Hindlimb muscle (tissue), 1 donor: ENCODE data around the gene SATB2. TPM values are rescaled to one million over a fixed set of nuclear protein-coding genes. Genes with fewer than 3 reads are reported as not detected.

Experiments used
- DNase-seq: peaks from one replicate; pipeline ENCODE4 v3.0.0-alpha.2; 2013
- polyA plus RNA-seq: library from polyadenylated mRNA; unstranded; fragments of 120-200 nt; gene quantifications from one replicate; pipeline ENCODE4 v1.2.1, GENCODE V29; 2013; ENCODE audit not compliant: insufficient read length

Gene SATB2
- 3.4 TPM for polyA plus RNA-seq

DNA sequence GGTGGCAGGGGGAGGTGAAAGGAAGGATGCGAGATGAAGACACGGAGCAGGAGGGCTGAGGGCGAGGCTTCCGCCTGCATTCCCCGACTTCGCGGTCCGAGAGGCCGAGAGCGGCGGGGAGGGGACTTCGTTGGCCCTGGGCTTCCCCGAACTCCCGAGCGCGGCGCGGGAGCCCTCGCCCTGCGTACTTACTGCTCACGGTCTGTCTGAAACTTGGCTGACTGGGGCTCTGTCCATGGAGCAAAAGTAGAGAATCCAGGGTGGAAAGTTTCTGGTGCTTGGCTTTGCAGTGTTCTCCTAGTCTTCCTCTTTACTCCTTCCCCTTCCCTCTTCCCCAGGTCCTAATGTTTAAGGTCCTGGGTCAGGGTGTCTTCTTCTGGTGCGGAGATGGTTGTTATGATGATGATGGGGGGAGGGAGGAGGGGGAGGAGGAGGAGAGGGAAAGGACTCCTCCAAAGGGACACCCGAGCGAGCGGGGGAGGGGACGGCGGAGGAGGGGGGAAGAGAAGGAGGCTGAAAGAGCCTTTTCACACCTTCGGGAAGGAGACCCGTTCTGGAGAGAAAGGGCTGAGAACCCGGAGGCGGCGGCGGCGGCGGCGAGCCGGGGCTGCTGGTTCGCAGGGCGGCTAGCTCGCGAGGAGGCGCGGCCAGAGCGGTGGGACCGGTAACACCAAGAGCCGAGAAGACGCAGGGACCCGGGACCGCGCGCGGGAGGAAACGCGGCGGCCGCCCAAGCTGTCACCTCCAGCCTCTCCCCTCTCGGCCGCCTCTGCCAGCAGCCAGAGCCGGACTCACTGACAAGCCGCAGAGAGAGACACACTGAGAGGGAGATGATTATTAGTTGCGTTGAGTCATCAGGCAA lies at the start of gene SATB2:
Gene SATB2 (minus strand): TSS at position 793 of the 862 bp plus-strand sequence. CDS start 1,902 bp downstream, outside the sequence.
- no peak for DNase-seq

DNA sequence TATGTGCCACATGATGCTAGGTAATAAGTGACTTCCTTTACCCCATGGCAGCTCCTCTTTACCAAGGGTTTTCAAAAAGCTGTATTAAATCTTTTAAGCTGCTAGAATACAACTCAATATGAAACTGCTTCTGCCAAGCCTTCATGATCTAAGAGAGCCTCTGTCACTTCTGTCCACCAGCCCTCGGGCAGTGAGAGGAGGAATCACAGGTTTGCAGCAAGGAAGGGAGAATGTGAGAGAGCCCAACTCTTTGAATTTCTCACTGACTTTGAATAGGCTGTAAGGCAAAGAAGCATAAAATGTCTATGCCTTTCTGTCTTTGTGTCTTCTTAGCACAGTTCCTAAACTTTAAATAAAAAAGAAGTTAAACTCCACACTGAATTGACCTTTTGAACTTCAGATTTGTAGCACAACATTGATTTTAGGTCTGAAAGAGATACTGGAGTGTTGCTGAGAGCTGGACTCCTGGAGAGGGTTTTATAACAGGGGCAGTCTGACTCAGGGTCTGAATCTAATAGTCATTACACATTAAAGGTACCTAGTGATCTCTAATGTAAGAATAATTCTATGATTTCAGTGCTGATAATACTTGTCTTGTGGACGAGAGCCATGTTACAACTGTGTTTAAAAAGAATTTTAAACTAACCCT lies 48.1 kb upstream of the SATB2 start:
- no peak for DNase-seq

DNA sequence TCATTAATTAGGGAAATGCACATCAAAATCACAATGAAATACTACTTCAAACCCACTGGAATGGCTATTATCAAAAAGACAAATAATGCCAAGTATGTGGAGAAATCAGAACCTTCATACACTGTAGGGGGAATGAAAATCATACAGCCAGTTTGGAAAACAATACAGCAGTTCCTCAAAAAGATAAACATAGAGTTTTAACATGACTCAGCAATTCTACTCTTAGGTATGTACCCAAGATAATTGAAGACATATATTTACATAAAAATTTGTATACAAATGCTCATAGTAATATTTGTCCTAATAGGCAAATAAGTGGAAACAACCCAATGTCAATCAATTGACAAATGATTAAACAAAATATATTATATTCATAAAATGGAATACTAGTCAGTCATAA lies 45.4 kb upstream of the SATB2 start:
- DNase-seq = no peak

DNA sequence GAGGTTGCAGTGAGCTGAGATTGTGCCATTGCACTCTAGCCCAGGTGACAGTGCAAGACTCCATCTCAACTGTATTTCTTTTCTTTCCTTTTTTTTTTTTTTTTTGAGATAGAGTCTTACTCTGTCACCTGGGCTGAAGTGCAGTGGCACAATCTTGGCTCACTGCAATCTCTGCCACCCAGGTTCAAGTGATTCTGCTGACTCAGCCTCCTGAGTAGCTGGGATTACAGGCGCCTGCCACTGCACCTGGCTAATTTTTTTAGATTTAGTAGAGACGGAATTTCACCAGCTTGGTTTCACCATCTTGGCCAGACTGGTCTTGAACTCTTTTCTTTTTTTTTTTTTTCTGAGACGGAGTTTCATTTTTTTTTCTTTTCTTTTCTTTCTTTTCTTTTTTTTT lies 41.3 kb upstream of the SATB2 start:
- no peak for DNase-seq

DNA sequence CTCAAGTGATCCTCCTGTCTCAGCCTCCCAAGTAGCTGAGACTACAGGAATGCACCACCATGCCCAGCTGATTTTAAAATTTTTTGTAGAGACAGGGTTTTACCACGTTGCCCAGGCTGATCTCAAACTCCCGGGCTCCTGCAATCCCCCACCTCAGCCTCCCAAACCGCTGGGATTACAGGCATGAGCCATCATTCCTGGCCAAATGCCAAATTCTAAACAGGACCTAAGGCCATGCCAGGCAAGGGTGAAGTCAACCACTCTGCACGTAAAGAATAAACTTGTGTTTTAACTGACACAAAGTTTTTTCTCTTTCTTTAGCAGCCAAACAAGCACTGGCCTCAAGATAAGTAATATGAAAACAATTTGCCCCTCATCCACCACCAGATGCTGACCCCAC lies 37.4 kb upstream of the SATB2 start:
- no peak for DNase-seq

DNA sequence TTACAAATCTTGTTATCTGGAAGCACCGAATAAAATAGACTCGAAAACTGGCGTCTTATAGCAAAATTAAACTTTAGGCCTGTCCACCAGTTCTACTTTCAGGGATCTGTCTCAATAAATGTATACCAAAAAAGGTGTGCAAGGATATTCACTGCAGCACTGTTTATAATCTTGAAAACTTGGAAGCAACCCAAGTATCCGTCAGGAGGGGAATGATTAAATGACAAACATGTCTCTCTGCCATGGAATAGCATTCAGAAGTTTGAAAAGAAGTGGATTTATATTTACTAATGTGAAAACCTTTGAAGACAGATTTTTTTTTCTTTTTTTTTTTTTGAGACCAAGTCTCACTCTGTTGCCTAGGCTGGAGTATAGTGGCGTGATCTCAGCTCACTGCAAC lies 32.3 kb upstream of the SATB2 start:
- DNase-seq = no peak

DNA sequence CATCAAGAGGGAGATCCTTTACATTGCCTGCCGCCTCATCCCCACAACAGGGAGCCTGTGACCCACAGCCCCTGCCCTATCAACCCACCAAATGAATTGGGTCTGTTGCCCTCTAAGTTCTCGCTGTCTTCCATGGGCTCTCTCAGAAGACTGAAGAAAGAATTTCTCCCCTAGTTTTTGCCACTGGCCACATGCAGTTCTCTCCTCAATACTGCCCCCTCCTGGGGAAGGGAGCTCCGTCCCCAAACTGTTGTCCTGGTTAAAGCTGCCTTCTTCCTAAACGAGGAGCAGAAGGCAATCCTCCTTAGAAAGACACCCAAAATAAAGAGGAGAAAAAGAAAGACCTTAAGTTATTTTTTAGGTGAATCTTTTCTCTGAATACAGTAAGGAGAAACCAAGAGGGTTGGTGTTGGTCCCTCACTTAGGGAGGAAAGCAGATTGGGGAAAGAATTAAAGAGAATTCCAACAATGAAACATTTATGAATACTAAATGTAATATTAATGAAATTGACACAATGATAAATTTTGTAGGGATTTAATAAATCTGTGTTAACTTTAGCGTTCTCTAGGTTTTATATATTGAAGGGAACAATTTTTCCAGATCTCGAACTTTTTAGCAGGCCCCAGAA lies 31.1 kb upstream of the SATB2 start:
- DNase-seq = no peak

DNA sequence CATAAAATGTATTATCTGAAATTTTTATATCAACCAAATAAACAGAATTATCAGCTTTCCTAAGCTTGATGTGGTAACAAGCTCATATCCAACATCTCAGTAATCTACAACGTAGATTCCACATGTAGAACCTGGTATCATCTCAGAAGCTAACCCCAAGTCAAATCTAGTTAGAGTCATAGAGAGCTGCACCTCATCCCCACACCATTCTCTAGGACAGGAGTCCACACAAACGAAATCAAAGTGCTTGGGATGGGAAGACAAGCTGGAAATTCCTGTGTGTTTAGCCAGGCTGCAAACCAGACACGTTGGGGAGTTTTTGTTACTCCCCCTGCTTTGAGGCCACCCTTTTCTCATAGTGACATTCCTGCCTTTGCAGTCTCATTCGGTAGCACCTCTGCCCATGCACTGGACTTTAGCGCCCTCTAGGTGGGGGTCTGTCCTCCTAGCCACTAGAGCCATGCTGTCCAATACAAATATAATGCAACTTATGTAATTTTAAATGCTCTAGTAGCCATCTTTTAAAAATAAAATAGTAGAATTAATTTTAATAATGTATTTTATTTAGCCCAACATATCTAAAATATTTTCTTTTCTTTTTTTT lies 28.1 kb upstream of the SATB2 start:
- no peak for DNase-seq

DNA sequence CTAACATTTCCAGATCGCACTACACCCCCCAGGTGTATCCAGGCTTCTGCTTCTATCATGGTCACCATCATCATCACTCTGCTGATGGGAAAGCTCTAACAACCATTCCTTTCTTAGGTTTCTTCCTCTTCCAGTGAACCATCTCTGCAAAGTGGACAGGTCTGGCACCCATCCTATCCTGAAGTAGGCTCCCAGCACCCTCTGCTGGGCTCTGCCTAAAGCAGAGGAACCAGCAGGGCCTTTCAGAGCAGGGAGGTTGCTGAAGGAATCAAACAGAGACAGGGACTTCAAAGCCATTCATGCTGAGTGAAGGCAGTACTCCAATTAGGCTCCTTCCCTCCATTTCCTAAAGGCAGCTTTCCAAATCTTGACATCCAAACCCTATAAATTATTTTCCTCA lies 27.2 kb upstream of the SATB2 start:
- DNase-seq = no peak

DNA sequence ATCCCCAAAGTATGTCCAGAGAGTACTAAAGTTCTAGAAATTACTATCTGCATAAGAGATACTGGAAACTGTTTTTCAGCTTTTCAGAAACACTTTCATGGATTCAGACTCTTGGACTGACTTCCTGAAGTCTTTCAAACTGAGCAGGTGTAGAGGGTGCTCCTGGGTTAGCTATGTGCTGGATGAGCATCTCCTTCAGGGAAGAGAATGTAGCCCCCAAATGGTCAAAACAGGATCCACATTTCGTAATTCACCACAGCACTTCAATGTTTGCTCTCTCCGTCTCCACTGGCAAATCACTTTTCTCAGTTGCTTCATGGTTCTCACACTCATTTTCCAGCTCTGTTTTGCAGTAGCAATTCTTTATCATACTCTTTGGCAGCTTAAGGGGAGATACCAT lies 23.2 kb upstream of the SATB2 start:
- no peak for DNase-seq

DNA sequence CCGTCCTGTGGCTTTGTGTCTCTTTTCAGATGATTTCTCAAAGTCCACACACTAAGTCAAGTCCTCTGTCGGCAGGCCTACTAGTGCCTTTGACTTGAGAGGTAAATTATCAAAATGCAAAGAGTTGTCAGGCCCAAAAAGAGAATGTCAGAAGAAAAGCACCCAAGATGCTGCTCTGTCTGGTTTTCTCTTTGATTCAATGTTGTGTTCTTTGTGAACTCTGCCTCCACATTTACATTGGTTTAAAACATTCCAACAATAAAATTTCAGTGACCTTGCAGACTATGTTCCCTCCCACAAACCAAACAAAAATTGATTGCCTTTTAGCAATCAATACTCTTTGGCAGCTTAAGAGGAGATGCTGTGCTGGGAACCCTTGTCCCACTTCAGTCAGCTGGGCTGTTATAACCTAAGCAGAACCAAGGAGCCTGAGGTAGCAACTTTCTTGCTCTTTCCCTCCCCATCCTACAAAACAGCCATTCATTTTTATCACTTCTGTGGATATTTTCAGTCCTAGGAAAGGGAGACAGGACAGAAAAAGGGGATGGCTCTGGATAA lies 19.6 kb upstream of the SATB2 start:
- DNase-seq = no peak

DNA sequence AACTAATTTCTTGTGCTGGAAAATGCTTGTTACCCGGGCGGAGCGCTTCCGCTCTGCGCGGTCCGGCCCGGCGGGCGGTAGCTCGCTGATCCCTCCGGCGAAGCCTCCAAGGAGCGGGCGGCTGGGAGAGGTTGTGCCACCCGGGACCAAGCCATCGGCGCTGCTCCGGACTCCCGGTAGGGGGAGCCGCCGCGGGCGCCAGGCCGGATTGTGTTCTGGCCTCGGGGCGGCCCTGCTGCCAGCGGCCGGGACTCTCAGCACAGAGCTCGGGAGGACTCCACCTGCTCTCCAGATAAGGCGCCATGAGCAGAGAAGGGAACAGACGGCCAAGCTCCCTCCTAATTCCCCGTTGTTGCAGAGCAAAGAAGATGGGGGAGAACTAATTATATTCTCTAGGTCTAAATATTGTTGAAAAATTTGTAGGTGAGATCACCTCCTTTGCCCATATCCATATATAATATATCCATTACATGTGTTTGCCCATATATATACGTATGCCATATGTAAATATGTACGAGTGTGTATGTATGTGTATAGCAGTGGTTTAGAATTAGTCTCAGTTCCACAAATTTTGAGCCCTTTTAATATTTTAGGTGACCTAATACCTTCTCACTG lies 13.8 kb upstream of the SATB2 start:
- DNase-seq = no peak

DNA sequence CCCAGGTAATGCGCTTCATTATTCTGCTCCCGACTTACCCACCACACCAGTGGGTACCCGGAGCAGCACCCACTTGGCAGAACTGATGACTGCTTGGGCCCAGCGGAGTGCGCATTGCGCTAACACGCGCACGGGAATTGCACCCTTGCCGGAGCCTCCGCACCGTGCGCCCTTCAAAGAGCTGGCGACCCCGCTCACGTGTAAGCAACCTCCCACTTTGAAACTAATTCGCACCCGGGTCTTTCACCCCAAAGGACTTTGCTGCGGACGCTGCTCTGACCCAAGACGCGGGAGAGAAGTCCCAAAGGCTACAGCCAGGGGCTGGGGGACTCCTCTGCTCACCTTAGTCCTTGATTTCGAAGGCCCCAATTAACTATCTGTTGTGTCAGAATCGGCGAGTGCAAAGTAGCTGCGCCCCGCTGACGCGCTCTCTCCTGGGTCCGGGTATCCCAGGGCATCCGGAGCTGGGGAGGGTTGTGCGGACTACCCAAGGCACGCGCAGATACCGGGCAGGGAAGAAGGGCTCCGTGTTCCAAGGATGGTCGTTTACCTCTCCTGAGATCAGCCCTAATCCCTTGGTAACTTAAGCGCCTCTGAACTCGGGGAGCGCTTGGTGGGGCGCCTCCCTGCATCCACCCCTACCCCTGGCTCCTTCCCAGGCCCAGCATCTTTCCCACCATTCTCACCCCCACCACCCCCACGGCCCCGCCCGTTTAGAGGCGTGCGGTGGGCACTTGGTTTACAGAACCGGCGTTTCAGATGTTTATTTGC lies 13.1 kb upstream of the SATB2 start:
- DNase-seq = no peak

DNA sequence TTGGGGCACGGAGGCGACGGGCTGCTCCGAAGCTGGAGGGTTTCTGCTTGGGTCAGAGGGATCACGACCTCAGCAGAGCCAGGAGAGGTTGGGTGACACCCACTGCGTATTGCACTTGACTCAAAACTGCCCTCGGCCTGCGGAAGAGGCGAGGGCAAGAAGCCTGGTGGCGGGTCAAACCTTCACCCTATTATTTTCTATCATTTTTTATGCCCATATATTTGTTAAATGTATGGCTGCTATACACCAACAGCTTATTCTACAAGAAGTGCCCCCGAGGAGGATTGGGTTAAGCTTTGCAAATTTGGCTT lies 12.6 kb upstream of the SATB2 start:
- DNase-seq = no peak

DNA sequence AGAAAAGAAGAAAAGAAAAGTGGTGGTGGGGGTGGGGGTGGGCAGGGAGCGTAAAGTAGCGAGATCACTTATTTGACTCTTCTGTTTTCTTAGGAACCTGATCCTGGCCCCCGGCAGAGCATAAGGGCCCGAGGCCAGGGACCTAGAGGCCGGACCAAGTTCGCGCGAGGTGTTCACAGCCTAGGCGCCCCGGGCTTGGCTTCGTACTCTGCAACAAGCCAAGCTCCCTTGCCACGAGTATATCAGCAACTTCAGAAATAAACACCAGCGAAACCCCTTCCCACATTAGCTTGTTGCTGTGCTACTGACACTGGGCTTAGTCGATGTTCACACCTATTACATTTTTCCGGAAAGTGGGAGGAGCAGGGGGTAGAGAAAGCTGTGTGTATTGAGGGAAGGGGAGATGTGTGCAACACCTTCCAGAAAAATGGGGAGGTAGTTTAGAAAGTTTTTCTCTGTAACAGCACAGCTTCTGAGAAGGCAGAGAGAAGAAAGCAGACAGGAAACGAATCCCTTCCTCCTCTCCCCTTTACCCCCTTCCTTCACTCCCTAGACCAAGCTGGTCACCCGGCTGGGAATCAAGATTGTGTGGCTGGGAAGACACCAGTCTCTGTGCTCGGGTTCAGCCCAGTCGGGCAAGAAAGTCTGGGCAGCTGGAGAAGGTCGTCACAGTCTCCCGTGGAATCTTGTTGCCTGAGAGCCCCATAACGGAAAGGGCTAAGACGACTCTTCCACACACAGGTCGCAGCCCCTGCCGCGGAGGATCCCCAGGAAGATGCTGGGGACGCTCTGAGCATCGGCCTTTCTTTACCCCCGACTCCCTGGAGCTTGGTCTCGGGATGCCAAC lies 12.0 kb upstream of the SATB2 start:
- no peak for DNase-seq

DNA sequence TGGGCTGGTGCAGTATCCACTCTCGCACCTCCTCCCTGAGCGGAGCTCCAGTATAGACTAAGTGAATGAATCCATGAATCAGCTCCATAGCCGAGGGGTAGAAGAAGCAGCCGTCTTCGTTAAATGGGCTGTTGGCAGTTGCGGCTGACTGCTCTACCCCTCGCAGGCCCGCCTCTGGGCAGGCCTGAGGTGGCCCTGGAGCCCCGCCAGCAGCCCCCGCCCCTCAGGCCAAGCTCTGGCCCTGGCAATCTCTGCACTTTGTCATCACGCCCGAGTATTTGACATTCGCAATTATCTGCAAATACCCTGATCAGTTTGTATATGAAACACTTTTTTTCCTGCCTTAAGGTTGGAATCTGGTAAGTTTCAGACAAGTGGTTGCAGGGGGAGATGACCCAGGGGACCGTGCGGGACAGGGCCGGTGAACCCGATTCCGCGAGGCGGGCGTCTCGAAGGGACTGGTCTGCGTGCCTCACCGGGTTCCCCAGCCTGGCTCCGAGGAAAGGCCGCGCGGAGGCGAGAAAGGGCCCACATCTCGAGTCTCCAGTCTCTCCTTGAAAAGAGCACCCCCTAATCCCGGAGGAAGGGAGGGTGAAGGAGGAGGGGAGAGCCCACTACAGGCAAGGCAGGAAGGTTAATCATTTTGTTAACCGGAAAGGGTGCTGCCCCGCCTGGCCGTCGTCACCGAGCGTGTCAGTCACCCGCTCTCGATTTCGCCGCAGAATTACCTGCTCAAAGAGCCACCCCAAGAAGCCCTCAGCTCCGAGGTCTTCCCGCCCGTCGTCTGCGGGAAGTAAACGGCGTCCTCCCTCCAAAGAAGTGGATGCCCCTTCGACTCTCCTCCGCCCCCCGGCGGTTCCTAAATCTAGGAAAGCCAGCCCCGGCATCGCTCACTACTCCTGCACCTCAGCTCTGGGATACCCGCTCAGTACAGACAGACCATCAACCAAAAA lies 11.1 kb upstream of the SATB2 start:
- no peak for DNase-seq

DNA sequence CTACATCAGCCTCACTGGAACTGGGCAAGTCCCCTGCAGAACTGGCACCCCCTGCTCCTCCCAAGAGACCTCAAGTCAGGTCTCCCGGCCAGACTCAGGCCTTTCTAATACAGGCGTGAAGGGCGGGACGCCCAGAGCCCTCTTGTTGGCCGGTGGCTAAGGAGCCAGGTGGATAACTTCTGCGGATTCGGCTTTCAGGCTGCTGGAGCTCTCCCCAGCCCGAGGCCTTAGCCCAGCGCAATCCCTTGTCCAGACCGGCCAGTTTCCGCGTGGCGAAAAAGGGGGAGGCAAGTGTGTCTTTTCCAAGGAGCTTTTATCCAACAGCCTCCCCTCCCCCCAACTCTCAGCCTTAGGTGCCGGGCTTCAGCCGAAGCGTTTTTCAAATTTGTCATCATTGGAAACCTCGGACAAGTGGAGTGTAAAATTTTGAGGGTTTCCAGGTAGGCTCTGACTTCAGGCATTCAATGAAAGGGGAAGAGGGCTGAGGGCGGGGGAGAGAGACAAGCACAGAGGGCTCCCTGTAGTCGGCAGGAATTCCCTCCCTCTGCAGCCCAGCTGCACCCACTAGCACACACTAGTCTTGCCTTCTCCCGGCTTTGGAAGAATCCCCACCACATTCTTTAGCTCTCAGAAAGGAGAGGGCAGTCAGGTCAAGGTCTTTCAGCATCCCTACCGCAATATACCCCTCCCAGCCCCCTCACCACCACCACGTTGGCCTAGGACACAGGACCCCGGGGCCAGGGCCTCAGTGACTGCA lies 9.5 kb upstream of the SATB2 start:
- DNase-seq = no peak

DNA sequence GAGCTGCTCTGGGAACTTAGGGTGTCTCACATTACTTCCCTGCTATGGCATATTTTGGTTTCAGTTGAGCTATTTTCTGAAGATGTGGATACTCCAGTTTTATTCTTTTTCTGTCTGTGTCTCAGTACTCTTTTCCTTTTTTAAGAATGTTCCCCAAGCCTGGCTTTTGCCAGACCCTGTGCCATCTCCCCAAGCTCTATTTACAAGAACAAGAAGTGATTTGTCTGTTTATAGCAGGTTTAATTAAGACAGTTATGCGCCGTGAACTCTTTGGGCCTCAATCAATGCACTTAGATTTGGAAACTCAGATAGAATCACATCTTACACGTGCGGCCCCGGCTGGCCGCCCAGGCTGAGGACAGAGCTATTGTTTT lies 8.9 kb upstream of the SATB2 start:
- DNase-seq = no peak
